Endothelial cell of umbilical vein (primary cell): ENCODE data around the gene SUSD5. TPM values are rescaled to one million over a fixed set of nuclear protein-coding genes. Genes with fewer than 3 reads are reported as not detected.

Experiments used
- BruUV-seq: library from RNA; stranded (reverse); fragments of 400-500 nt; replicated peaks from 2 replicates; lab custom pipeline; 2021; lab: Mats Ljungman, UMichigan
- CTCF ChIA-PET: fragments of 300-600, 350-600 bp; sonication (Branson Sonifier 250); formaldehyde crosslinking; loops from one replicate; lab custom pipeline; 2021; ENCODE audit warnings: antibody characterized with exemption, inconsistent platforms; lab: Charles Lee
- POLR2A ChIA-PET: fragments of 300-600, 350-600 bp; sonication (Branson Sonifier 250); formaldehyde crosslinking; loops from one replicate; lab custom pipeline; 2021; ENCODE audit warnings: antibody characterized with exemption, inconsistent platforms; lab: Charles Lee
- DNase-seq: peaks from one replicate; pipeline ENCODE4 v3.0.0-alpha.2; 2011; ENCODE audit warnings: low read depth, low spot score
- FAIRE-seq: peaks from 2 replicates; lab custom pipeline; 2011; peaks lifted over from hg19 to GRCh38; lab: Jason Lieb, UNC
- H2AFZ ChIP-seq: 2 replicates; pipeline ENCODE4 v1.6.0; 2012; ENCODE audit warnings: low read depth, low read length, control low read depth, inconsistent platforms
- H3K27ac ChIP-seq: 2 replicates; pipeline ENCODE4 v1.5.1; 2011; ENCODE audit warnings: low read depth, mild to moderate bottlenecking, control low read depth, low read length, moderate library complexity; ENCODE audit not compliant: insufficient read depth
- H3K27me3 ChIP-seq, 2 experiments: 2 replicates each; pipeline versions ENCODE4 v1.6.0 to v1.6.1; 2011; ENCODE audit warnings: low read length in 2 of 2, mixed read lengths in 1 of 2; ENCODE audit not compliant: control insufficient read depth in 2 of 2, insufficient read depth in 2 of 2
- H3K36me3 ChIP-seq, 2 experiments: 2 replicates in 1 of 2; 3 replicates in 1 of 2; pipeline ENCODE4 v1.5.1; 2011; ENCODE audit warnings: low read length in 2 of 2, mild to moderate bottlenecking in 1 of 2, moderate library complexity in 1 of 2; ENCODE audit not compliant: control insufficient read depth in 2 of 2, insufficient read depth in 2 of 2; ENCODE audit errors: extremely low read depth in 1 of 2
- H3K4me1 ChIP-seq: 3 replicates; pipeline ENCODE4 v1.5.1; 2011; ENCODE audit warnings: mild to moderate bottlenecking, low read length; ENCODE audit not compliant: control insufficient read depth, insufficient read depth; ENCODE audit errors: extremely low read depth
- H3K4me2 ChIP-seq: 2 replicates; pipeline ENCODE4 v1.6.1; 2011; ENCODE audit warnings: low read length, control low read depth, mixed read lengths; ENCODE audit not compliant: insufficient read depth
- H3K4me3 ChIP-seq, 3 experiments: fragments of 200-600 bp in 1 of 3; sonication (generic), shearing (Covaris generic) in 1 of 3; replicated peaks in 1 of 3; 2 replicates each; pipeline ENCODE4 v1.5.1; 2011 to 2016; ENCODE audit warnings: control low read depth in 3 of 3, low read length in 3 of 3, mild to moderate bottlenecking in 2 of 3, inconsistent platforms in 1 of 3, low read depth in 1 of 3, moderate library complexity in 1 of 3; ENCODE audit not compliant: insufficient read depth in 1 of 3
- H3K79me2 ChIP-seq: 2 replicates; pipeline ENCODE4 v1.6.0; 2012; ENCODE audit warnings: low read length, inconsistent platforms; ENCODE audit not compliant: control insufficient read depth, insufficient read depth
- H3K9ac ChIP-seq: replicated peaks from 2 replicates; pipeline ENCODE3; 2011; ENCODE audit warnings: low read length, control low read depth; ENCODE audit not compliant: insufficient read depth; ENCODE audit errors: extremely low read depth
- H3K9me1 ChIP-seq: replicated peaks from 3 replicates; pipeline ENCODE4 v1.6.0; 2011; ENCODE audit warnings: mild to moderate bottlenecking, low read length; ENCODE audit not compliant: control insufficient read depth, insufficient read depth; ENCODE audit errors: extremely low read depth
- H3K9me3 ChIP-seq: replicated peaks from 2 replicates; pipeline ENCODE4 v1.5.1; 2012; ENCODE audit warnings: low read length, inconsistent platforms; ENCODE audit not compliant: control insufficient read depth, insufficient read depth
- H4K20me1 ChIP-seq: replicated peaks from 2 replicates; pipeline ENCODE3; 2011; ENCODE audit warnings: mild to moderate bottlenecking, low read length; ENCODE audit not compliant: control insufficient read depth, insufficient read depth; ENCODE audit errors: extremely low read depth
- CTCF ChIP-seq, 2 donors: IDR thresholded peaks; 1 replicate in 1 of 2; 2 replicates in 1 of 2; pipeline ENCODE4 v1.5.1; 2011; ENCODE audit warnings: low read length in 2 of 2, mild to moderate bottlenecking in 2 of 2, moderate library complexity in 2 of 2, control low read depth in 1 of 2, inconsistent platforms in 1 of 2, low read depth in 1 of 2; ENCODE audit not compliant: insufficient read depth in 1 of 2; ENCODE audit errors: extremely low read depth in 1 of 2
- EZH2 ChIP-seq: IDR thresholded peaks from 2 replicates; pipeline ENCODE4 v1.6.1; 2012; ENCODE audit warnings: borderline replicate concordance, low read depth, mild to moderate bottlenecking, moderate library complexity, low read length, inconsistent platforms; ENCODE audit not compliant: severe bottlenecking
- FOS ChIP-seq: IDR thresholded peaks from 2 replicates; pipeline ENCODE4 v1.6.1; 2011; ENCODE audit warnings: mild to moderate bottlenecking, low read length, moderate library complexity, borderline replicate concordance; ENCODE audit not compliant: insufficient read depth
- GATA2 ChIP-seq: IDR thresholded peaks from 2 replicates; pipeline ENCODE4 v1.7.0; 2011; ENCODE audit warnings: low read depth, mild to moderate bottlenecking, moderate library complexity, mixed read lengths, low read length; ENCODE audit not compliant: insufficient read length, insufficient read depth
- JUN ChIP-seq: IDR thresholded peaks from 2 replicates; pipeline ENCODE4 v1.6.1; 2011; ENCODE audit warnings: borderline replicate concordance, low read depth; ENCODE audit not compliant: insufficient read length, insufficient read depth
- MAX ChIP-seq: IDR thresholded peaks from 2 replicates; pipeline ENCODE4 v1.6.1; 2011; ENCODE audit not compliant: insufficient read depth, insufficient read length
- MYC ChIP-seq: IDR thresholded peaks from one replicate; pipeline ENCODE4 v1.6.1; 2011; ENCODE audit warnings: mild to moderate bottlenecking, low read depth, low read length
- POLR2A ChIP-seq: IDR thresholded peaks from 2 replicates; pipeline ENCODE4 v1.6.1; 2012; ENCODE audit warnings: low read depth, mild to moderate bottlenecking, control low read depth, low read length
- POLR2AphosphoS5 ChIP-seq: IDR thresholded peaks from 2 replicates; pipeline ENCODE4 v1.6.1; 2012; ENCODE audit warnings: low read depth, mild to moderate bottlenecking, control low read depth, low read length, moderate library complexity; ENCODE audit not compliant: insufficient read depth
- dilution Hi-C: fragments of 300-500 bp; cut with MboI; formaldehyde crosslinking; loops from one replicate; pipeline ENCODE4 v1.15.0; 2019; ENCODE audit warnings: low sequenced_read_pairs; ENCODE audit not compliant: extremely low pct_ligation_motif_present
- intact Hi-C: fragments of 100-400 bp; cut with micrococcal nuclease; formaldehyde crosslinking; loops from one replicate; pipeline ENCODE4 v1.10.0; 2022
- polyA plus RNA-seq, 4 experiments: library from polyadenylated mRNA; depleted of rRNA in 3 of 4; stranded (reverse) in 3 of 4; unstranded in 1 of 4; fragments of >200 nt; gene quantifications; 2 replicates each; pipeline versions ENCODE4 v1.2.1 to v1.2.3, GENCODE V29; 2011 to 2012; ENCODE audit warnings: missing spikeins in 1 of 4
- total RNA-seq: library from RNA; stranded (reverse); gene quantifications from 2 replicates; pipeline ENCODE4 v1.2.3, GENCODE V29; 2021

The SUSD5 gene
- total and polyA plus RNA-seq, 2 donors (not counting 3 experiments of a cell fraction or from before 2014, with no cell fraction given) = 7.7 to 18.8 TPM

GRCh38 chr3:33229066-33229465, 10.5 kb upstream of the SUSD5 start:
- no peak for TF ChIP-seq GATA2
- TF ChIP-seq EZH2 = no peak
- TF ChIP-seq MYC = no peak
- no peak for TF ChIP-seq POLR2A
- TF ChIP-seq FOS = no peak
- TF ChIP-seq CTCF (IDR thresholded peaks at IDR 0.05; ENCODE audit: extremely low read depth in 1 of 2, insufficient read depth in 1 of 2, low read depth in 1 of 2, low read length in 2 of 2) = no peak
- TF ChIP-seq JUN = no peak
- TF ChIP-seq MAX = no peak
- TF ChIP-seq POLR2AphosphoS5 = no peak
- no peaks in the 10 kb centered on the region for H4K20me1 ChIP-seq
- POLR2A ChIA-PET = no interaction called here
- CTCF ChIA-PET = no interaction called here
- H3K27me3 ChIP-seq = peaks cover 19 to 21% of the 10 kb centered on the region in 2 experiments
- intact Hi-C loops = no loop called here
- H3K9me3 ChIP-seq = no peaks in the 10 kb centered on the region
- no peak overlapping the region for H3K4me2 ChIP-seq
- no peak overlapping the region for H2AFZ ChIP-seq
- no peaks in the 10 kb centered on the region for H3K36me3 ChIP-seq
- FAIRE-seq (no peak), DNase-seq (no peak)
- dilution Hi-C loops = no loop called here
- H3K9me1 ChIP-seq = no peaks in the 10 kb centered on the region
- H3K79me2 ChIP-seq = no peaks in the 10 kb centered on the region
- BruUV-seq = no TSS peak
- no peak overlapping the region for H3K27ac ChIP-seq
- H3K9ac ChIP-seq = no peak overlapping the region
- no peak overlapping the region for H3K4me3 ChIP-seq
- no peaks in the 10 kb centered on the region for H3K4me1 ChIP-seq
